SH-SY5Y (cell line): Measurements from ENCODE around the gene RGL1.

Experiments
- GATA2 ChIP-seq: IDR thresholded peaks from 2 replicates; pipeline ENCODE4 v1.6.1; 2011; ENCODE audit warnings: mild to moderate bottlenecking, low read depth, low read length
- GATA3 ChIP-seq: IDR thresholded peaks from 2 replicates; pipeline ENCODE4 v1.6.1; 2011; ENCODE audit warnings: low read depth, mild to moderate bottlenecking, low read length, moderate library complexity

- no peak for TF ChIP-seq GATA3
- no peak for TF ChIP-seq GATA2
Measured at GRCh38 chr1:183838221-183838620, 33.3 kb downstream of the RGL1 start.
